BLaER1 treated with 17β-estradiol and CSF1 and Interleukin-3, amounts not matched to agents 10 nM and 100 nM (cell line): Measurements from ENCODE around the gene KDM4C.
"Not testable (repeated sequence)": the region's sequence is repeated elsewhere in the genome, so short reads cannot be mapped to it uniquely, and the experiment has no call there.

Source experiments
- H3K27ac ChIP-seq, 11 experiments: shearing (Covaris generic); formaldehyde crosslinking; 2 replicates each; pipeline ENCODE4 v1.8.1; 2022
- H3K27me3 ChIP-seq, 11 experiments: shearing (Covaris generic); formaldehyde crosslinking; 2 replicates each; pipeline ENCODE4 v1.8.1; 2022
- H3K36me3 ChIP-seq, 11 experiments: shearing (Covaris generic); formaldehyde crosslinking; 2 replicates each; pipeline ENCODE4 v1.8.1; 2022
- H3K4me1 ChIP-seq, 10 experiments: shearing (Covaris generic); formaldehyde crosslinking; 2 replicates each; pipeline ENCODE4 v1.8.1; 2022
- H3K4me2 ChIP-seq, 11 experiments: shearing (Covaris generic); formaldehyde crosslinking; 2 replicates each; pipeline ENCODE4 v1.8.1; 2022
- H3K4me3 ChIP-seq, 10 experiments: shearing (Covaris generic); formaldehyde crosslinking; 2 replicates each; pipeline ENCODE4 v1.8.1; 2022
- H3K9ac ChIP-seq, 11 experiments: shearing (Covaris generic); formaldehyde crosslinking; 2 replicates each; pipeline ENCODE4 v1.8.1; 2022
- H3K9me3 ChIP-seq, 11 experiments: shearing (Covaris generic); formaldehyde crosslinking; replicated peaks in 1 of 11; 2 replicates each; pipeline ENCODE4 v1.8.1; 2022
- H4K20me1 ChIP-seq, 11 experiments: shearing (Covaris generic); formaldehyde crosslinking; 2 replicates each; pipeline ENCODE4 v1.8.1; 2022
- Cebpa-rat ChIP-seq, 11 experiments: shearing (Covaris generic); IDR thresholded peaks; 2 replicates each; pipeline ENCODE4 v1.8.1; 2022

Gene KDM4C

DNA sequence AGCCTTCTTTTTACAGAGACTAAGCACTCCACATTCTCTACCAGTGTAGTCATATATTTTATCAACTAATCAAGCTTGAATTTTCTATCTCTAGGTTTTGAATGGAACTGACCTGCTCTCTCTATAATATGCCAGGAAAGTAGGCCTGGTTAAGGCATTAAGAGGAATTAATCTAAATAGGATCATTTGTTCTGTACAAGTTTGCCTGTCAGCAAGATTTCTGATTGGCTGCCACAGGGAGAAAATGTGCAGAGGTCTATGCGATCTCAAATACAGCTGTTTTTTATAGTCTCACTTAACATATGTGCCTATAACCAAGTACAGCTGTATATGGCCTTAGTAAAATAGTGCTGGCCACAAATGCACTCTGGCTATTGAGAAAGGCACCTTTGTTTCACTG lies 418.8 kb downstream of the KDM4C start:
- H3K4me2 ChIP-seq: no peak overlapping the region
- H3K36me3 ChIP-seq: peaks cover 12 to 70% (median 46%) of the 10 kb centered on the region in 11 experiments
- no peak overlapping the region for H3K27ac ChIP-seq
- H3K27me3 ChIP-seq: no peaks in the 10 kb centered on the region
- H3K4me1 ChIP-seq: peaks cover 0 to 8% (median 5%) of the 10 kb centered on the region in 10 experiments; a peak in 8 of 20 replicates
- peaks cover 0 to 4% (median 0%) of the 10 kb centered on the region in 11 experiments; a peak in 4 of 22 replicates for H3K9me3 ChIP-seq
- no peak overlapping the region for H3K9ac ChIP-seq
- H3K4me3 ChIP-seq: no peak overlapping the region
- H4K20me1 ChIP-seq: no peaks in the 10 kb centered on the region
- TF ChIP-seq Cebpa-rat (IDR thresholded peaks at IDR 0.05): no peak

DNA sequence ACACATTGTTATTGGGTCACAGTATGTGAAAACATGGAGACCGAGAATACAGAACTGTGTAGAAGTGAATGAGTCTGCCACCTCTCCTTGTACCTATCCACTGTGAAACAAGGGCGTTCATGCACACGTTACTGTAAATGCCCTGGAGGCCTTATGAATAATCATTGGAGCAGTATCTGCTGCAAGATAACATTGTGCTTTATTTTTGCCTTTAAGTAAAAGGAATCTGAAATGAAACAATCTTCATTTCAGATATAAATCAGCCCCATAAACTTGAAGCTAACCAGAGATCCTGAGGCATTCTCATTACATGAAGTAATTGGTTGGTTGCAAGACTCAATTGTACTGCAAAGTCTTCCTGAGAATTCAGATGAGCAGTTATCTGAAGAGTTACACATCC lies 419.6 kb downstream of the KDM4C start:
- Histone ChIP-seq H3K9ac (no peak overlapping the region), H3K4me2 (no peak overlapping the region), H3K4me1 (peaks cover 0 to 8% (median 5%) of the 10 kb centered on the region in 10 experiments; a peak in 8 of 20 replicates), H3K27me3 (no peaks in the 10 kb centered on the region), H3K27ac (no peak overlapping the region), H3K4me3 (no peak overlapping the region), H3K36me3 (peaks cover 12 to 68% (median 40%) of the 10 kb centered on the region in 11 experiments), H3K9me3 (peaks cover 0 to 12% (median 5%) of the 10 kb centered on the region in 11 experiments; a peak in 12 of 22 replicates), H4K20me1 (no peaks in the 10 kb centered on the region)
- no peak for TF ChIP-seq Cebpa-rat (IDR thresholded peaks at IDR 0.05)

DNA sequence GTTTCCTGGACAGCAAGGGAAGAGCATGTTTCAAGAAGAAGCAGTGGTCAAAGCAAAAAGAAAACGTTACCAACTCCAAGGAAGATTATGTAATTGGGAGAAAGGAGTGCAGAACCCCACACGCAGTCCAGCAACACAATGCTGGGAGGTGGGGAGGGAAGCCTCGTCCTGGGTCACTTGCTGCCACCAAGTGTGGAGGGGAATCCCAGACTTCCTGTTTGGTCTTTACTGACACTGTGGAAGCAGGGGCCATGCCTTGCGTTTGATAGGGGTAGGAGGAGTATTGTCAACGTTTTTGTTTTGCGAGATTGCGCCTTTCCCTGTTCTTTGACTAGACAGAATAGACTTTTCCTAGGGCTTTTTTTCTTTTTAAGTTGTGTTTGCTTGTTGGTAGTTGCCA lies 421.0 kb downstream of the KDM4C start:
- H3K9me3 ChIP-seq: peaks cover 0 to 15% (median 10%) of the 10 kb centered on the region in 11 experiments; a peak in 12 of 22 replicates
- no peak overlapping the region for H3K4me3 ChIP-seq
- H3K27me3 ChIP-seq: no peaks in the 10 kb centered on the region
- H3K4me1 ChIP-seq: peaks cover 0 to 8% (median 0%) of the 10 kb centered on the region in 10 experiments; a peak in 6 of 20 replicates
- H3K36me3 ChIP-seq: peaks cover 9 to 55% (median 28%) of the 10 kb centered on the region in 11 experiments
- no peaks in the 10 kb centered on the region for H4K20me1 ChIP-seq
- no peak overlapping the region for H3K9ac ChIP-seq
- peak overlapping the region in 4 of 11 experiments; percentile 3 to 33 (median 24); a peak in 4 of 22 replicates for H3K4me2 ChIP-seq
- no peak overlapping the region for H3K27ac ChIP-seq
- no peak for TF ChIP-seq Cebpa-rat (IDR thresholded peaks at IDR 0.05)

DNA sequence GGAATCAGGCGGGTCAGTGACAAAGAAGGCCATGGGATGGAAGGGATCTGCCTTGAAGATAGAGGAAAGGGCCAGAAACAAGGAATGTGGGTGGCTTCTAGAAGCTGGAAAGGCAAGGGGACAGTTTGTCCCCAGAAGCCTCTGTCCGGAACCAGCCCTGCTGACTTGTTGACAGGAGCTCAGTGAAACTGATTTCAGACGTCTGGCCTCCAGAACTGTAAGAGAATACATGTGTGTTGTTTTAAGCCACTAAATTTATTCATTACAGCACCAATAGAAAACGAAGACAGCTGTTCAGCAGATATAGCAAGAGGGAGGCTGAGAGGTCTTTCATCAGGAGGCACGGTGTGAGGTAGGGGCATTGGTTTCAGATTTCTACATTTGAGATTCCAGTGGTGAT lies 422.5 kb downstream of the KDM4C start:
- Histone ChIP-seq H3K27ac (no peak overlapping the region), H3K9ac (no peak overlapping the region), H3K4me2 (no peak overlapping the region), H3K4me1 (peaks cover 0 to 8% (median 0%) of the 10 kb centered on the region in 10 experiments; a peak in 7 of 20 replicates), H3K27me3 (no peaks in the 10 kb centered on the region), H3K36me3 (peaks cover 0 to 40% (median 18%) of the 10 kb centered on the region in 11 experiments; a peak in 17 of 22 replicates), H3K9me3 (peaks cover 0 to 17% (median 11%) of the 10 kb centered on the region in 11 experiments; a peak in 12 of 22 replicates), H3K4me3 (no peak overlapping the region), H4K20me1 (no peaks in the 10 kb centered on the region)
- no peak for TF ChIP-seq Cebpa-rat (IDR thresholded peaks at IDR 0.05)

DNA sequence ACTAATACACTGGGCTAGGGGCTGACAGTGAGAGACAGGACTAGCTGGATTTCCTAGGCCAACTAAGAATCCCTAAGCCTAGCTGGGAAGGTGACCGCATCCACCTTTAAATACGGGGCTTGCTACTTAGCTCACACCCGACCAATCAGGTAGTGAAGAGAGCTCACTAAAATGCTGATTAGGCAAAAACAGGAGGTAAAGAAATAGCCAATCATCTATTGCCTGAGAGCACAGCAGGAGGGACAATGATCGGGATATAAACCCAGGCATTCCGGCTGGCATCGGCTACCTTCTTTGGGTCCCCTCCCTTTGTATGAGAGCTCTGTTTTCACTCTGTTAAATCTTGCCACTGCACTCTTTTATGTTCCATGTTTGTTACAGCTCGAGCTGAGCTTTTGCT lies 425.4 kb downstream of the KDM4C start:
- not testable (repeated sequence) for H3K4me1 ChIP-seq, H4K20me1 ChIP-seq, H3K27ac ChIP-seq, H3K4me3 ChIP-seq, H3K27me3 ChIP-seq, H3K4me2 ChIP-seq, H3K9ac ChIP-seq
- Histone ChIP-seq H3K36me3 (peaks cover 0 to 12% (median 0%) of the 10 kb centered on the region in 11 experiments; a peak in 7 of 22 replicates), H3K9me3 (peaks cover 10 to 36% (median 30%) of the 10 kb centered on the region in 11 experiments)

DNA sequence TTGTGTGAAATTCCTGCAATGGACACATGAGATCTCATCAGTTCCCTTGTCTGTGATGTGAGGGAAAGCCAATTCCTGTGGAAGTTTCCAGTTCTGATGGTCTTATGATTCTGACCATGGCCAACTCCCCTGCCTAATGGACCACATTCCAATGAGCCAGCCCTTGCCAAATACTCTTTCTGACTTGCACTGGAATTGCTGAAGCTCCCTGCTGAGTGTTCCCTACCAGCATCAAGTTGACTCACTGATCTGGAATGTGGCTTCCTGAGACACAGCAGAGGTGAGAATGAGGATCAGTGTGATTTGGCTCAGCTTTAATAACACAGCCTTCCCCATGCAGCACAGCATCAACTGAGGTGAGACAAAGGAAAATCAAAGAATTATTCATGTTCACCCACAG lies 427.8 kb downstream of the KDM4C start:
- Histone ChIP-seq H3K4me3 (no peak overlapping the region), H3K9me3 (peaks cover 13 to 45% (median 39%) of the 10 kb centered on the region in 11 experiments), H3K27ac (no peak overlapping the region), H3K36me3 (peaks cover 0 to 10% (median 0%) of the 10 kb centered on the region in 11 experiments; a peak in 5 of 22 replicates), H3K27me3 (no peaks in the 10 kb centered on the region), H3K4me2 (no peak overlapping the region), H3K4me1 (no peaks in the 10 kb centered on the region; a peak in 1 of 20 replicates), H4K20me1 (no peaks in the 10 kb centered on the region), H3K9ac (no peak overlapping the region)
- no peak for TF ChIP-seq Cebpa-rat (IDR thresholded peaks at IDR 0.05)

DNA sequence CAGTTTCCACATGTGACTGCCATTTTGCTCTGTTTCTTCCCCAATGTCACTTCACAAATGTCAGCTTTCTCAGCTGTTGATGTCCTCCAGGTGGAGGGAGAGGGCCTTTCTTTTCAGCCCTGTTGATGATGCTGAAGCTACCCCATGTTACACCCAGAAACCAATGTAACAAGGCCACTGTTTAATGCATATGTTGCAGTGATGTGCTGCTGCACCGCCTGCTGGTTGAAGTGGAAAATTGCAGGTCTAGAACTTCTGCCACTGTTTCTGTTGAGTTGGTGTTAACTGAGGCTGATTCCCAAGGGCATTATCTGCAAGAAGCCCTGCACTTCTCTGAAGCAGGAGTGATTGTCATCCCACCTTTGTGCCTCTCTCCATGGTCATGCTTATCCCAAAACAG lies 428.4 kb downstream of the KDM4C start:
- H3K27me3 ChIP-seq: no peaks in the 10 kb centered on the region
- no peak overlapping the region for H3K27ac ChIP-seq
- no peaks in the 10 kb centered on the region for H4K20me1 ChIP-seq
- no peak overlapping the region for H3K9ac ChIP-seq
- H3K4me3 ChIP-seq: no peak overlapping the region
- TF ChIP-seq Cebpa-rat (IDR thresholded peaks at IDR 0.05): no peak
- H3K4me2 ChIP-seq: no peak overlapping the region
- H3K9me3 ChIP-seq: peaks cover 16 to 46% (median 43%) of the 10 kb centered on the region in 11 experiments
- H3K4me1 ChIP-seq: no peaks in the 10 kb centered on the region; a peak in 1 of 20 replicates
- H3K36me3 ChIP-seq: peaks cover 0 to 10% (median 0%) of the 10 kb centered on the region in 11 experiments; a peak in 5 of 22 replicates

DNA sequence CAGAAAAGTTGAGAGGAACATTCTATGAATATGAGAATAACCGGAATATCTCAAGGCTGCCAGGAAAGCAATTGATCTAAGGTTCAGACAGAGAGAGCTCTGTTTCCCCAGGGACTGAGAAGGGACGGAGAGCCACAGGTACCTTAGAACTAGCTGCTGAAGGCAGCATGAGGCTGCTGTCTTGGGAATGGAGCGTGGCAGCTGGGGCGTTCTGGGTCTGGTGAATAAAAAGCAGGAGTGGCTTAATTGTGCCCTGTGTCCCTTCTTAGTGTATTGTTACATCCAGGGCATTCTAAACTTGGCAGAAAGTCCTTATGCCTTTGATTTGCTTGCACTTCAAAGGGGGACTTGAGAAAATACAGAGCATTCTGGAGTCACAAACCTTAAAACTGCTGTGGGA lies 434.5 kb downstream of the KDM4C start:
- no peaks in the 10 kb centered on the region for H4K20me1 ChIP-seq
- H3K4me1 ChIP-seq: peaks cover 0 to 10% (median 6%) of the 10 kb centered on the region in 10 experiments; a peak in 9 of 20 replicates
- no peak for TF ChIP-seq Cebpa-rat (IDR thresholded peaks at IDR 0.05)
- H3K9me3 ChIP-seq: peaks cover 6 to 23% (median 16%) of the 10 kb centered on the region in 11 experiments; a peak in 19 of 22 replicates
- no peaks in the 10 kb centered on the region for H3K36me3 ChIP-seq
- H3K4me3 ChIP-seq: no peak overlapping the region
- no peaks in the 10 kb centered on the region for H3K27me3 ChIP-seq
- peak overlapping the region in 1 of 11 experiments; percentile 50; a peak in 1 of 22 replicates for H3K4me2 ChIP-seq
- no peak overlapping the region for H3K9ac ChIP-seq
- H3K27ac ChIP-seq: no peak overlapping the region

DNA sequence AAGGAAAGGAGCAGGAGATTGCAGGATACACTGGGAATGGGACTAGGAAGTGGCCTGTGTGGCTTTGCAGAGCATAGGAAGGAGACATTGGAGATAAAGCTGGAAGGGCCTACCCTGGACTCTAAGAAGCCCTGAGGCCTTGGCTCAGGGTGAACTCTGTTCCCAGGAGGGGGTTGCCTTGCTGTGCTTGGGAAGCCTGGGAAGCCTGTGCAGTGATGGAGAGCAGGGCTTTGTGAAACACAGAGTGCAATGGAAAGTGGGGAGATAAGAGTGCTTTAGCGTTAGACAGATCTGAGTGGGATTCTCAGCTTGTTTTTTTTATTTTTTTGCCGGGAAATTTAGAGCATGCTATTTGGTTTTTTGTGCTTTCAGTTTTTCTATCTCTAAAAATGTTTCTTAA lies 437.8 kb downstream of the KDM4C start:
- H3K4me2 ChIP-seq: no peak overlapping the region

DNA sequence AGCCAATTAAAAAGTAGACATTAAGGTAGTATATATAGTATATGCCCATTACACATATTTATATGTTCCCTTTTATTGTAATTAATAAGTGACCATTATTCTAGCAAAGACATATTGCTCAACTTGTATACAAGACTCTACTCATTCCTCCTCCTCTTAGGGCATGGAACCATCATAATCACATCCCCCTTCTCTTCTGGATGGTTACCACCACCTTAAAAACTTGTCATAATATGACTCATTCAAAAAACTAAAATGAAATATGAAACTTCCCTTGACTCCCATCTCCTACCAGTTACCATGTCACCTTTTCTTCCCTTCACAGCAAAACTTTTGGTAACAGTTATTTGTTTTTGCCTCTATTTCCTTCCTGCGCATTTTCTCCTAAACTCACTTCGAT lies 438.7 kb downstream of the KDM4C start:
- Histone ChIP-seq H3K4me2 (no peak overlapping the region), H3K27ac (no peak overlapping the region), H3K27me3 (no peaks in the 10 kb centered on the region), H4K20me1 (no peaks in the 10 kb centered on the region), H3K36me3 (no peaks in the 10 kb centered on the region), H3K9me3 (no peaks in the 10 kb centered on the region; a peak in 1 of 22 replicates), H3K4me1 (peaks cover 0 to 8% (median 5%) of the 10 kb centered on the region in 10 experiments; a peak in 9 of 20 replicates), H3K9ac (no peak overlapping the region), H3K4me3 (no peak overlapping the region)
- no peak for TF ChIP-seq Cebpa-rat (IDR thresholded peaks at IDR 0.05)

More for the DNA sequence above, 437.8 kb downstream of the KDM4C start:
- Histone ChIP-seq H3K9ac (no peak overlapping the region), H3K36me3 (no peaks in the 10 kb centered on the region), H3K4me3 (no peak overlapping the region), H3K9me3 (peaks cover 0 to 5% (median 4%) of the 10 kb centered on the region in 11 experiments; a peak in 10 of 22 replicates), H3K27me3 (no peaks in the 10 kb centered on the region), H3K27ac (no peak overlapping the region), H4K20me1 (no peaks in the 10 kb centered on the region), H3K4me1 (peaks cover 0 to 10% (median 6%) of the 10 kb centered on the region in 10 experiments; a peak in 9 of 20 replicates)
- TF ChIP-seq Cebpa-rat (IDR thresholded peaks at IDR 0.05): no peak
